T-helper 1 cell (primary cell): ENCODE data around the gene TBC1D7.

ENCODE experiments used
- DNase-seq, 5 donors: peaks; one replicate each; pipeline ENCODE4 v3.0.0-alpha.2; 2012 to 2020

Gene TBC1D7

DNA sequence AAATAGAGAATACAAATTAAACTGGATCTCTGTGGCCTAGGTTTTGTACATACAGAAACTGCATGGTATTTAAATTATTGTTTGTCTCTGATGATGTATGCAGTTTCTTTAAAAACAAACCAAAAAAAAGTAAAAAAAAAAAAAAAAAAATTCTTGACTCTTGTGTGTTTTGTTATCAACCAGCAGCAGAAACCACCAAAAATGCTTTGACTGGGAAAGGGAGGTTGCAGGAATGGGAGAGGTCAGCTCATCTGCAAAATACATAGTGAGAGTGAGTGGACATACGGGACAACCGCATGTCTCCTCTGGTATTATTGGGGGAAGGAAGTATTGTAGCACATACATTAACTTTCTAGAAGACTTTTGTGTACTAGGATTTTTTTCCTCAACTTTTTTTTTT is 38.0 kb downstream of the TBC1D7 start:
- no peak for DNase-seq

GRCh38 chr6:13289789-13290318 is 38.5 kb downstream of the TBC1D7 start:
- DNase-seq: no peak

DNA sequence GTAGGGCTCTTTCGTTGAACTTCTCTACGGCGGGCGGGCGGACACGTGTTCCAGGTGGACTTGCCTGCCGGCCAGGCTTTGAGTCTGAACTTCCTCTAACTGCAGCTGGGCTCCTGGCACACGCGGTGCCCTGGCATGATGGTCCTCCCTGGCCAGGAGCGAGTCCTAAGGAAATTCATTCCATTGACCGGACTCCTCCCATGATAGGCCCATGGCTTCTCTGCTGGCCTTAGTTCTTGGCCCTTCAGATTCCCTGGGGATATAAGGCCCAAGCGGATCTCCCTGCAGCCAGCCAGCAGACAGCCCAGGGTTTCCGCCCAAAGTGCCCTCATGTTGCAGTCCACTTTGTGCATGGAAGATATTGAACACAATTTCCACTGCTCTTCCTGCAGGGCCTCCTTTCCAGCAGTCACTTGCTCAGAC is 39.4 kb downstream of the TBC1D7 start:
- no peak for DNase-seq

GRCh38 chr6:13288481-13288880 is 39.9 kb downstream of the TBC1D7 start:
- no peak for DNase-seq

DNA sequence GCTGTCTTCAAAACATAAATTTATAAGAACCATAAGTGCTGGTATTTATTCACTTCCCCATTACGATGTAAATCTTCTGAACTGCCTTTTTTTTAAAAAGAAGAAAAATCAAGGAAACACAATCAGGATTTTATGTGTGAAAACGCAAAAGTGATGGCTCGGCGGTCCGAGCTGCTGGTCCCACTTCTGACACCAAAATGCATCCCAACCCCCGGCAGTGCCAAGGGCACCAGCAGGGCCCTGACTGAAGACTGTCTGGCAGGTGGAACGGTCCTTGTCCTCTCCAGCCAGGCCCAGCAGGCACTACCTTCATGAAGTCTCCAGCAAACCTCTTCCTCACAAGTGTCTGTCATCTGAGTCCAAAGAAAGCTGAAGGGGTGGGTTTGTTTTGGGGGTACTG is 41.2 kb downstream of the TBC1D7 start:
- DNase-seq: no peak

GRCh38 chr6:13286181-13286580 is 42.2 kb downstream of the TBC1D7 start:
- DNase-seq: no peak

DNA sequence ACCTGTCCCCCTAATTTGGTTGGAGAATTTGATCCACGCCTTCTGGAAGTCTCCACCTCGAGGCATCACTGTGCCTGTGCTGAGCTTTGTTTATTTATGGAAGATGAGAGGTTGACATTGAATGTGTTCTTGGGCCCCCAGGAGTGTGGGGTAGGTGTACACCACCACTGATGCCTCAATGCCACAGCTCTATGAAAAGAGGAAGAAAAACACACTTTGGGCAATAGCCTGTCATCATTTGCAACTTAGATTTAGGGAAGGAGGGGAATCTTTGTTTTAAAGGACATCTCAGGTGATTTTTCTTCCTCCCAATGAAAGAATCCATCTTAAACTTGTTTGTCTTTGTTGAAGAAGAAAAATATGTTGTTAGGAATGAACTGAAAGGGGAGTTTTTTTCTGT is 42.6 kb downstream of the TBC1D7 start:
- DNase-seq: no peak

GRCh38 chr6:13284646-13285045 is 43.7 kb downstream of the TBC1D7 start:
- no peak for DNase-seq

- DNase-seq: no peak
These were observed 45.0 kb downstream of the TBC1D7 start for GRCh38 chr6:13283331-13283730.

DNA sequence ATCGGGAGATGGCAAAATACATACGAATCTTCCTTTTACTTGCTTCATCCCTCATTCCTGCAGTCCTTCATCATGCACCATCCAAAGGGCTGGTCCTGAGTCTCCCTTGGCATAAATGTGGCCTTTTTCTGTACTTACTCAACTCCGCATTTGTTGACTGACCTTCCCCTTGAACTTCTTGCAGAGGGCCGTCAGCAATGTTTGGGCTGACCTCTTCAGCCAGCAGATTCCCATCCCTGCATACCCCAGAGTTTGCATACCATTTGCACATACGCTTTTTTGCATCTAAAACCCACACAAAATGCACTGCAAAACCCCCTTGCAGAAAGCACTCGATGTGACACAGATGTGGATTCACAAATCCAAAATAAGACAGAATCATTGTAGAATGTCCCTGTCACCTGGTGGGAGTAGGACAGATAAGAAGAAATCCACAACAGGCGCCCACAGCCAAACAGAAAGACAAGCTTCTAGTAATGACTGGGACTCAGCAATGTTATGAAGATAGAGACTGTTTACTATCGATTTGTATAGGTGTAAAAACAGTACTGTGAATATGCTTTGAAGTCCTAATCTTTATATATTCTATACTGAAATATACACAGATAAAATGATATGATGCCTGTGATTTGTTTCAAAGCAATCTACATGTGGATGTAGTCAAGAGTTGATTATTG is 45.8 kb downstream of the TBC1D7 start:
- no peak for DNase-seq

- DNase-seq: no peak
These were observed 46.7 kb downstream of the TBC1D7 start for GRCh38 chr6:13281686-13282085.

- no peak for DNase-seq
These were observed 48.1 kb downstream of the TBC1D7 start for GRCh38 chr6:13280254-13280653.

DNA sequence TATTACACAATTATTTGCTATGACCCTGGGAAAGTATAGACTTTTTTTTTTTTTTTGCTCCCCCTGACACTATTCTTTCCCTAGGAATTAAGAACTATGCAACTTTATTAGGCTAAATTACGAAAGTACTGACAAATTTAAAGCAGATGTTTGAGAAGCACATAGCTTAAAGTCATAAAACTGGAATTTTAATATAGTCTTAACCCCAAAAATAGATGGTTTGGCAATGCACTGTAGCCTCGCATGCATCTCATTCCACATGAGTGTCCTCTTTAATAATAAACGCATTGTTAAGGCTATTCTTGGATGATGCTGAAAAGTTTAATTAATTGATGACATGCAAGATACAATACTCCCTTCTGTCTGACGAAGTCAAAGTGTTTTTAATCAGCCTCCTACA is 49.3 kb downstream of the TBC1D7 start:
- no peak for DNase-seq

DNA sequence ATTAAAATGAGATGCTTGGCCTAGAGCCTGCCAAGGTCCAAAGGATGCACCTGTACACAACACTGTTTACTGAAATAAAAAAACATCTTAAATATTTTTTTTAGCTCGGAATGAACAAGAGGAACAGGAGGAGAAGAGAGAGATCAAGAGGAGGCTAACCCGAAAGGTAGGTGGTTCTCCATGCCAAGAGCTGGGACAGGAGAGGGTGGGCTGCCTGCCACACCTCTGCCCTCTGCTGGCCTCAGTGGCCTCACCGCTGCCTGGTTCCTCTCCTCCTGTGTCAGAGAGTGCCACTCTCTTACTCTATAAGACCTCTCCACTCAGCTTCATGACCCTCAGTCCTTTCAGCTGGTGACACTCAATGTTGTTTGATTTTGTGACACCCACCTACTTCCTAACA is 50.2 kb downstream of the TBC1D7 start:
- no peak for DNase-seq

DNA sequence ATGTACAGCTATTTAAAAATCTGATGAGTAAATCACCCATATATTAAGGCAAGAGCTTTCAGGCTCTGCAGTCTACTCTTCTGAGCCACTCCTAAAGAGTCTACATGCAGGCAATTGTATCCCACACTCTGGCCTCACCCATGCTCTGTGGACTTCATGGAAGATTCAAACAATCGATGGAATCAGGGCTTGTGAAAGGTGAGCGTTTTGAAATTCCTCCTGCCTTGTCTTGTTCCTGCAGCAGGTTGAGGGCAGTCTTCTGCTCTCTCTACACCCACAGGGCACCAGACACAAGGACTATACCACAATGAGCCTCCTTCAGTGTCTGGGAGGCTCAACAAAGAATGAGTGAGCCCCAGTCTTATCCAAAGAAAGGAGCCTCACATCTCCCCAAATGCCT is 51.1 kb downstream of the TBC1D7 start:
- DNase-seq: no peak

DNA sequence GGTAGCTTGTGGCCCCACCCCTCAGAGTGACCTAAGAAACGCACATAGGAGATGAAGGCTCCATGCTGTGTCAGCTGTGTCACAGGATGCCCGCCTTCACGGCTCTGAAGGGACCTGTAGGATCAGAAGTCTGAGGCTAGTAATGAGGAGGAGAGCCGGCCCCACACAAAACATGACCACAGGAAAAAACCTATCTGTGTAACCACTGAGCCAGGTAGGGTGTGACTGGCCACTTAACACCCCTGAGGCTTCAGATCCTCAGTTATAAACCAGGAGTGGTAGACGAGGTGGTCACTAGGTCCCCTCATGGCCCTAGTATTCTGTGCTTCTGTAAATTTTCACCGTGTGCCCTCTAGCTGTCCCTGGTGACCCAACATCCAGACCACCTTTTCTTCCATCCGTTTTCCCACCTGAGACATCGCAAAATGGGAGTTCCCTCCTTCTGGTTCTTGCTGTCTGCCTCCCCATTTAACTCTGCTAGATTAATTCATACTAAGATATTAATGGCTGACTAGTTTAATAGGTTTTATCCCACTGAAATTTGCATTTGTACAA is 52.8 kb downstream of the TBC1D7 start:
- no peak for DNase-seq

DNA sequence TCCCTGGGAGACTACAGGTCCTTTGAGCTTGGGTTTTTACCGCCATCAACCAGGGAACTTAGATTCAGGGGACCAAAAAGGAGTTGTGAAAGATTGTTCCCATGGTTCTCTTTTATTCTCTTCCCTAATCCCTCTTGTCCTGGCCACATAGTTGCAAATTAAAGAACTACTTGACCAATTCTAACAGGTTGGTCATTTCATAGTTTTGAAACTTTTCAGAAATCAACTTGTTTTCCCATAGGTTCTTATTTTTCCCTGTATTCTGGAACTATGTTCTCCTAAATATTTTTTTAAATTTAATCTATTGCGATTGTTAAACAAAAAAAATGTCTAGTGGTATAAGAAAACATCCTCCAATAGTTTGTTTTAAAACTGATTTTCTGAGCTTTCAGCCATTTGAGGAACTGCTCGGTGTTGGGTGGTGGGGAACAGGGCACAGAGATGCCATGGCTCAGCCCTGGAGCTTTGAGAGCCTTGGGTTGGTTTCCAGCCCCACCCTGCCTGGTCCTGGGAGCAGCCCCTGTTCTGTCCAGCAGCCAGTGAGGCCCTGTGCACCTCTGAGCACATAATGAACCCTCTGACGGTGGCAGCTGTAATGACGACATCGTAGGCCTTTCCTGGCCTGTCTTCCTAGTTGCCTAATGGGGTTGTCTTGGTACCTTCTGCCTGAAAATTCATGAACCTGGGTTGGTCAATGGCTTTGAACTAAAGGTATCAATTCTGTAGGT is 53.5 kb downstream of the TBC1D7 start:
- DNase-seq: no peak

GRCh38 chr6:13273931-13274706 is 54.2 kb downstream of the TBC1D7 start:
- peak; percentile 12 to 60 (median 33) for DNase-seq

DNA sequence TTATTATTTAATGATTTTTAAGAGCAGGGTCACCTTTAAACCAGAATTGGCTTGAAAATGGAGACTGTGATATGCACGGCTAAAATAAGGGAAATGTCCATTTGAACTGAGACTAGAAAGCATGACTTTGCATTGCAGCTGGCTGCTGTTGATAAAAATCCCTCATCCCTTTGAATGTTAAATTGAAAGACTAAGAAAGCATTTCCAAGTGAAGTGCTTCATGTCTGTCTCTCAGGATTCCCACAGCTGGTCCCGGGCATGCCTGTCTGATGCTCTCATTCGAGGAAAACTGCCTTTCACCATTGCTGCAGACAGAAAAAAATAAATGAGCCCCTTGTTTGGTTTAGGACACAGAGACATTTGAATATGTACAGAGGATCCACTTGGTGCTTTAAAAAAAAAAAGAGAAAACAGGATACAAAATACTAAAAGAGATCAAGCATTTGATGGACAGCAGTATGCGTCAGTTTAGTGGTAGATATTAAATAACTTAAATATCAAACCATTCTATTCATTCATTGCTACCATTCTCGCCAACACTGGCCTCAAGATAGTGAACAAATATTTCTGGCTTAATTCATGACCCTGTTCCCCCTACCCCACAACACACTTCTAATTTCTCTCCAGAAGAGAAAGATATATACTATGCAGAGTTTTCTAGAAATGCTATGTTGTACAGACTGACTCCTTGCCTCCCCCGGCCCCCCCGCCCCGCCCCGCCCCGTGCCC is 55.0 kb downstream of the TBC1D7 start:
- DNase-seq: no peak

DNA sequence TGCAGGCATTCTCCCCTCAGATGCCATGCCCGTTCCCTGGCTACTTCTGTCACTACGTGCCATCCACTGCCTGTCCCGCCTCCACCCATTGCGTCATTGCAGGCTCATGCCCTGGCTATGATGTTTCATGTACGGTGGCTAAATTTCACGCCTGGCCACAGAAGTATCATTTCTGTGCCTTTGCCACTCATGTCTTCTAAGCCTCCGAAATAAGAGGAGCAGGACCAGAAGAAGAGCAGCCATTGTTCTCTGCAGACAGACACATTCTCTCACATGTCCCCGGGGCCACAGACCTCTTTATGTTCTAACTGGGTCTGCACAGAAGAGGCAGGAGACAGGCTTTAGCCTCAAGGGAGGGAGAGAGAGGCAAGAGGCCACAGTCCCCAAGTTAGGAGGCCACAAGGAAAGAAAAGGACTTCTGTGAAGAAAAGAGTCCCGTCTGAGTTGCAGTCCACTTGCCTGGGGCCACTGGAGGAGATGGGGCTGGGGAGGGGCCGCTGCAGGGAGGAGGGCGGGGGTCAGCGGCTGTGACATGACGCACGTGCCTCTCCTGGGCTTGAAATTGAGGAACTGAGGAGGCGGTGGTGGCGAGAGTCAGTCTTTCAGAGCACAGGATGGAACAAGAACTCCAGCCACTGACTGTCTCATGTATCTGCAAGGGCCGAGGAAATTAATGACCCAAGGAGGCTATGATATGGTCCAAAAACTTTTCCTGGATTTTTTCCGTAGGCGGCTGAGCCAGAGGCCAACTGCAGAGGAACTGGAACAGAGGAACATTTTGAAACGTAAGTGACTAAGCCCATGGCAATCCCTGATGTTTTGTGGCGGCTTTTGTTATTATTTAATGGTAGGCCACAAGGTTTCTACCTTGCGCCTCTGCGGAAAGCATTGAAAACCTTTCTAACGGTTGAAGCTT is 55.9 kb downstream of the TBC1D7 start:
- no peak for DNase-seq

DNA sequence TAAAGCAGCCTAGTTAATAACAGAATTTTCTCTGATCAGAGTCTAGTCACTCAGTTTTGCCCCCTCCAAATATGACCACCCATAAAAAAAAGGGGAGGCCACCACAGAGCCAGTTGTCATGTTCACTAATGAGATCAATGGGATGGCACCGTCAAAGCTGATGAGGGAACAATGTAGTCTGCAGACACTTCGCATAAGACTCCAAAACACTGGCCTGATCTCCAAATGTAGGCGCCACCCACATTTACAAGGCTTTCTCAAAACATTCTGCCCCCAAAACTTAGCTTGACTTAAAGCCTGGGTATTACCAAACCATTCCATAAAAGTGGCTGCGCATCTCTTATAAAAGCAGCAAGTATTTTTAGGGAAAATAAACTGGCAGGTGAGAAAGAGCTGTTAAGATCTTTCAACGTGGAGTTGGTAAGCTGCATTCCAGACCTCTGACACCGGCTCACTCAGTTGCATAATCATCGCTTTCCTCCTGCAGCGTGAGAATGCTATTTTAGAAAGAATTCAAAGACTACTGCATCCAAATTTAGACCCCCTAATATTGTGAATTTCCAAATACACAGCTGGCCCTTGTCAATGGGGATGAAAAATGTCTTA is 59.3 kb downstream of the TBC1D7 start:
- no peak for DNase-seq
